NOMO-1 treated with DMSO at 0.1 percent for 48 hours (cell line): ENCODE results near the gene CALML5.

ENCODE experiments used
- DNase-seq: peaks from one replicate; lab custom pipeline; 2025; ENCODE audit not compliant: unreplicated experiment; lab: John Stamatoyannopoulos, UW

CALML5 gene

DNA sequence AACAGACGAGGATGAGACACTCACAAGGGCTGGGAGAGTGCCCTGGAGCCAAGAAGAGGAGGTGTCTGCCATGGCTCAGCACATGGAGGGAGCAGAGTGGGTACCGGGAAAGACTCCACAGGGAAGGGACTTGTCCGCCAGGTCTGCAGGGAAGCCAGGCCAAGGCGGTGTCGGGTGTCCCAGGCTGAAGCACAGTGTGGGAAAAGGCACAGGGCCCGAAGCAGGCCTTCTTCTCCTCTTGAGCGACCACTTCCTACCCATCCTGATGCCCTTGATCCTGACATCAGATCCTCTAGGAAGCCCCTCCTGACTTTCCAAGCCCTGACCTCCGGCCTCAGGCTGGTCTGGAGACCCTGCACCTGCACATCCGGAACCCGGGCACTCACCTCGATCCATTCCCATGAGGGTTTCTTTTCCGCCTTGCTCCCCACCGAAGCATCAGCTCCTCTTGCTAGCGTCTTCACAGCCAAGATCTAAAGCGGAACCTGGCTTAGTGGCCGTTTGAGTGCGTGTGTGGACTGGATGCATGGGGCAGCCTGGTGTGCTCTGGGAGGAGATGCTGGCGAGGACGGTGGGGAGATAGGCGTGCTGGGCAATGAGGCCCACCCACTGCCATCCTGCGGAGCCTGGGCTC lies 33.8 kb upstream of the CALML5 start:
- no peak for DNase-seq

DNA sequence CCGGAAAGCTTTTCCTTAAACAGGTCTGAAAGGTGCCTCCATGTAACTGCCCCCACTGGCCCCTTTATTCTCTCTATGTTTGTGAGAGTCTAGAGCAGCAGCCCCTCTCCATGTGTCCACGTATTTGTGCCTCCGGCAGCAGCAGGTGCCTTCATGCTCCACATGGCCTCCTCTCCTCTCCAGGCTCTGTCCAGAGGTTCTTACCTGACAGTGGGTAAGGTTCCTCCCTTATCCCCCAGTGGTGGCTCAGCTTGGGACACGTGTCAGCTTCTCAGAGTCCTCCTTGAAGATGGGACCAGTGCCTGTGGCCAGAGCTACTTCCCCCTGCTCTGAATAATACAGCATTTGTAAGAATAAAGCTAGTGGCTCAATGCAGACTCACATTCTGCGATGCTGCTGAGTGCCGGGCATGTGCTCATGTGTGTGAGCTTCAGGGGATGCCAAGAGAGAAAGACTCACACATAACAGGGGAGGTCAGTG lies 33.3 kb upstream of the CALML5 start:
- DNase-seq = no peak

DNA sequence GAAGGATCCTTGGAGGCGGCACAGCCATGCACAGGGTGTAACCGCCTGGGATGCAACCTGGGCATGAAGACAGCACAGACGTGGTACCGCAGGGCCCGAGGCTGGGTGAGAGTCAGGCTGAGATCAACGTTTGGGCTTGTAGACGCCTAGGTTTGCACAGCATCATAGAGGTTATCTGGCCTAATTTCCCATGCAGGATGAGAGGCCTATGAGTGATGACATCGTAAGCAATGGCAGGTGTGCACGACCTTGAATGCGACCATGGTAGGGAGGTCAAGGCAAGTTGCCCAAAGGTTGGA lies 32.9 kb upstream of the CALML5 start:
- DNase-seq = no peak

DNA sequence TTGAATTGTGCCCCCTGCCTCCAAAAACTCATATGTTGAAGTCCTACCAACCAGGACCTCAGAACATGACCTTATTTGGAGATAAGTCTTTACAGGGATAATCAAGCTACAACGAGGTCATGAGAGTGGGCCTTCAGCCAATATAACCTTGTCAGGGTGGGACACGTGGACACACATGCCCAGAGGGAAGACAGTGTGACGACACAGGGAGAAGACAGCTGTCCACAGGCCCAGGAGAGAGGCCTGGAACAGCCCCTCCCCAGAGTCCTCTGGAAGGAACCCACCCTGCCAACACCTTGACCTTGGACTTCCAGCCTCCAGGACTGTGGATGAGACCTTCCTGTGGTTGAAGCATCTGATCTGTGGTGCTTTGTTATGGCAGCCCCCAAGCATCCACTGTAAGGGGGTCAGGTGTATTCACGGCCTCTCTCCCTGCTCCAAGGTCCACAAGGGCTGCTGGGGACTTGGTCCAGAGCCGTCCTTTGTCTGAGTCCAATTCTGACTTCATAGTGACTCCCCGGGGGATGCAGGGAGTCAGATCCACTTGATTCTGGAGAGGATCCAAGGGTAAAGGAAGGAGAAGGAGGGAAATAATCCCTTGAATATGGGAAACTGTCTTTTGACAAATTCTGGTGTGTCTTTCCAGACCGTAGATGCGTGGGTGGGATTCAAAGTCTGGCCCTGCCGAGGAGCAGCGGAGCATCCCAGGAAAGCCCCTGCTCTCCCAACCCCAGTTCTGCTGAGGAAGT lies 32.4 kb upstream of the CALML5 start:
- DNase-seq = no peak

DNA sequence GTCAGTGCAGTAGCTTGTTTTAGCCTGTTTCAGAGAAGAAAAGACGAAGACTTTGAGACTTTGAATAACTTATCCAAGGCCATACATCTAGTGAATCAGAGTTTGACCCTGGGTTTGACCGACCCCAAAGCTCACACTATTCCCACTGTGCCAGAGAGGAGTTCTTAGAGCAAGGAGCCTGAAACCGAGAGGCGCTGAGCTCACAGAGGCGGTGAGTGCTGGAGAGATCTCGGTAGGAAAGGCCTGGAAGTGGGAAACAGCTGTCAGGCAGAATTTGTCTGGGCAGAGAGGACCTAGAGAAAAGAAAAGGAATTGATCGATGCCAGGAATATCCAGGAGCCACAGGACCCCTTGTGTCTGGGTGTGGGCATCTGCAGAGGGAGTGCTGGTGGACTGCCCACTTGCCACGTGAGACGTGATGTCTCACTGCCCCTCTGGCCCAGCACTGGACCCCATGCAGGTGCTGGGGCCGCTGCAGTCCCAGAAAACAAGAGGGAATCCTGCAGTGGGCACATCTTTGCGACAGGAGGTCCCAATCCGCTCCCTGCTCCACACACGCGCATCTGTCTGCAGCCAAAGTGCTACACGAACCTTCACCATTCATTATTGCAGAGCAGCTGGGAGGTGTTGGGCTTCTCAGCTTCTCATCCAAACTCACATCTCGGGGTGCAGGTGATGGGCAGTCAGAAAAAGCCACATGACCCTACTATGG lies 31.6 kb upstream of the CALML5 start:
- DNase-seq = no peak

DNA sequence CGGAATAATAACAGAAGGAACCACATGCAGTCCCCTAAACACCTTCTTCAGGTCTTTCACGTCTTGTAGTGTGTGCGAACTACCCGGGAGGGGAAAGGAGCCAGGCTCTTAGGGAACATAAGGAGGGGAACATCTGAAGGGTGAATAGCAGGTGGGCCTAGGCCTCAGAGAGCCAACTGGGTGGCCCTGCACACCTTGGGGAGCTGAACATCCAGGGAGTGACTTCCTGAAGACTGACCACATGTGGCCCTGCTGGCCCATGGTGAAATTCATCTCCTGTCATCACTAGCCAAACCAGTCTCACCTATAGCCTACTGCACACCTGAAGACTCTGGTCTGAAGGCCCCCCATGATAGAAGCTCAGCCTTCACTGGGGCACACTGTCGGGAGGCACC lies 31.0 kb upstream of the CALML5 start:
- no peak for DNase-seq

DNA sequence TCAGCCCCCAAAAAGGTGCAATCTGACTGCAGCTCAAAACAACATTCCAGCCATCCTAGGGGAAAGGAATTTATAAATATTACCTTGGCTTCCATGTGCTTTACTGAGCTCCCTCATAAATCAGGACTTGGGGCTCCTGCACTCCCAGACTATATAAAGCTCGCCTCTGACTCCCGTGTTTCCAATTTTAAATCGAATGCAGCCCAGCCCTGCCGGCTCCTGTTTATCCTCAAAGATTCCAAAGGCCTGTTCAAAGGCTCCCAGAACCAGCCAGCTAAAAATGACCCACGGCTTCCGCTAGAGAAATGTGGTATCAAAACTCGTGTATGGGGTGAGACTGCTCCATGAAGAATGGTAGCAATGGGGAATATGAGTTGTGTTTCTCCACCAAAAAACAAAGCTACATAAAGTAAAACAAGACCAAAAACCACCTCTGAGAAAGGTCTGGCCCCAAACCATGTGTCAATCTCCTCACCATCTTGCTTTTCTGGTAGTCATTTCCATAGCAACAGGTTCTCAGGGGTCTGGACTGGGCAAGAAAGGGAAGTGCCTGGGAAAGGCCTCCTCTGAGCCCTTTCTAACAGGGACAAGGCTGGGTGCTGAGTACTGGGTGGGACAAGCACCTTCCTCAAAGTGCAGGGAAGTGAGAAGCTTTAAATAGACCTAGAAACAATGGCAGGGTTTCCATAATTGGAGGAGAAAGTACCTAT lies 30.5 kb upstream of the CALML5 start:
- no peak for DNase-seq

DNA sequence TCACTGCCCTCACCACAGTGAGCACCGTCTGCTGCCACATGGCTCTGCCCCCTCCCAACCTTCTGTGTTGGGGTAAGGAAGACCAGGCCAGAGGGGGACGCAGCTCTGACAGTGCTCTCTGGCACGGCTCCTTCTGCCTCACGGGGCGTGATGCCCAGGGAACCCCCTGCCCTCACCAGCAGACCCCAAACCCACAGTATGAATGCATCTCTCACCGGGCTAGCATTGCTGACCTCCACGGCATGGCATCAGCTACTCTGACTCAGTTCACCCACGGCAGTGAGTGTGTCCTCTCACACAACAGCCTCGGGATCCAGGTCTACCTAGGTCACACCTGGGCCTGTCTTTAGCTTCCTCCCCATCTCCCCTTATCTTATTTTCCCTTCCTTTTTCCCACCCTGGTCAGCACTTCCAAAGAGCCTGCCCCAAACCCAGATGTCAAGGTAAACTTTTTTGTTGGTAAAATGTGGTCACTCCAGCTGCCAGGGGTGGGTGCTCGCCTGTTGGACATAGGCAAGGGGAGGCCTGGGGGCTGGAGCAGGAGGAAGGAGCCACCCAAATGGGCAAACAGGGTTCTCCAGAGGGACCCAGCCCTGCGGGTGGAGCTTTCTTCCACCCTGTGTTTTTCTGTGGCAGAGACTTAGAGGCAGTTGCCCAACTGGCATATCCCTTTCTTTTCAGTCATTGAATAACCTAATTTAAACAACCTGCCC lies 29.8 kb upstream of the CALML5 start:
- DNase-seq = no peak

DNA sequence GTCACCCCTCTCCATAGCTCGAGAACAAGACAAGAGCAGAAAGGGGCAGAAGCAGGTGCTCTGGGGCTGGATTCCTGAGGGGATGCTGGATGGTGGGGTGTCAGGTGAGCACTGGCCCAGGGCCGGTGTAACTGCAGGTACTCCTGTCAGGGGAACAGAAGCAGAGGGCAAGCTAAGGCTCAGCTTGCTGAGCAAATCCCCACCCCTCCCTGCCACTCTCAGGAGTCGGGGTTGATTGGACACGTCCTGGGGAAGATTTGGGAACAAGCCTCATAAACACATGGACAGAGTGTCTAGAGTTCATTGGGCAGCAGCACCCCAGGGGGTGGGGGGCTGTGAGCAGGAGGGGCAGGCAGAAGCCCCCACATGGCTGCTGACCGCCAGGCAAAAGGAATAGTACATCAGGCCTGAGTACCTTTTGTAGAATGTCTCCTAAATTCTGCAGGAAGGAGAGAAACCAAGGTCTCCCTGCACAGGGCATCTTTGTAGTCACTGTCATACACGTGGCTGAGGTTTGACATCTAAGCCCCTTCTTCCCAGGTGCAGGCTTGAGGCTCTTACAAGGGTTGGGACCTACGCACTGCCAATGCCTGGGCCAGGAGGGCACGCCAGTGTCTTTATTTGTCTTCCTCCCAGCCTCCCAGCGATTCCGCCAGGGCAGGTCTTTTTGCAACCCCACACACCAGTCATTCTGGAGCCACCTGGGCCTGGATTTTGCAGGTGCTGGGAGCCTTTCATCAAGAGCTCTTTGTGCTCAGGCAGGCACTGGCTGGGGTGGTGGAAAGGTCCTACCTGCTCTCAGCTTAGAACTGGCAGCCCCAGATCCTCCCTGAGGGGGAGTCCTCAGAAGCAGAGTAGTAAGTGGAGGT lies 28.2 kb upstream of the CALML5 start:
- DNase-seq = no peak

DNA sequence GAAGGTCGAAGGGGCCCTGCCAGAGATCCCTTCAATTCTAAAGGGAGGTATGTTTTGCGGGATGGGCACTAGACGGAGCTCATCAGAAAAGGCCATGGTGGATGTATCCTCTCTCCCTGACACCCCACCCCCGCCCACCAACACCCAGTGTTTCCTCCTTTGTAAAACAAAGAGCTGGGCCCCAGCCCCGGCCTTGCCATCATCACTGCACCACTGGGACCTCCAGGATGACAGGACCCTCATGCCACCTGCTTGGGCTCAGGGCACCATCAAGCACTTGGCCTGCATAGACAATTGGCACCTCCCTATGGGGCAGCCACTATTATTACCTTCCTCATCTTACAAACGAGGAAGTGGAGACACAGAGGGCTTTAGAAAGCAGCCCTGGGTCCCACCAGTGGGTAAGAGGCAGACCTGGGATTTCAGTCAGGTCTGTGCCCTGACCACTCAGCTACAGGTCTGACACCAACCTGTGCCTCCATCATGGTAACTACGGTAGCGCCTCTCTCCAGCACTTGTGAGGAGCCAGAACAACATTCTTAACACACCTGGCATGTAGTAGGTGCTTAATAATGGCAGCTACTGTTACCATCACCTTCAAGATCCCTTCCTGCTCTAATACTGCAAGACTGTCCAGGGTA lies 27.4 kb upstream of the CALML5 start:
- no peak for DNase-seq

DNA sequence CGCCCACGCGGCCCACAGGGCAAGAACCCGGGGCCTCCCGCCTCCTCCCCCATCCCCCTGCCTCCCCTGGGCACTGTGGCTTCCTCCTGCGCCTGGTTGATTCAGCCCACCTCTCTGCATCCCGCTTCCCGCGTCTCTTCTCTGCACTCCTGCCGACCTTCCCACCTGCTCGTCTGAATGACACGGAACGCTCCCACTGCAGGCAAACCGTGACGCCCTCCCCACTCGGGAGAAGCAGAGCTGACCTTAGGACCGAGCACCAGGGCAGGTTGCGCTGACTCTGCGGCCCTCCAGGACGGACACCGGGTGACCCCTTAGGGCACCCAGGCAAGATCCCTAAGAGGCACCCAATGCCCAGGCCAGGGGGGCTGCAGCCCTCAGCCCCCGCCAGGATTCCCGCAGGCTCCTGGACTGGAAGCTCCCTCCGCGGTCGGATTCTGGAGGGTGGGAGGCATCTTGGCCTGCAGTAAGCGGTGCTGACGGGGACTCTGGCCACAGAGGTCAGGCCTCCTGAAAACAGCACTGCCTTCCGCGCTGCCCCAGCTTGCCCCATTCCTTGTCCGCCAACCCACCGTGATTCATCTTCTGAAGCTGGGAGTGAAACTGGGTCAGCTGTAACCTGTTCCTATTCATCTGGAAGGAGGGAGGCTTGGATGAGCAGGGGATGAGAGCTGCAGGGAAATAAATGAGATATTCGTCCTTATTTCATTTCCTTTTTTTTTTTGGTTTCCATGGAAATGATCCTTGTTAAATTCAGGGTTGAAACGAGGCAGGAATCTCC lies 26.4 kb upstream of the CALML5 start:
- DNase-seq = no peak

DNA sequence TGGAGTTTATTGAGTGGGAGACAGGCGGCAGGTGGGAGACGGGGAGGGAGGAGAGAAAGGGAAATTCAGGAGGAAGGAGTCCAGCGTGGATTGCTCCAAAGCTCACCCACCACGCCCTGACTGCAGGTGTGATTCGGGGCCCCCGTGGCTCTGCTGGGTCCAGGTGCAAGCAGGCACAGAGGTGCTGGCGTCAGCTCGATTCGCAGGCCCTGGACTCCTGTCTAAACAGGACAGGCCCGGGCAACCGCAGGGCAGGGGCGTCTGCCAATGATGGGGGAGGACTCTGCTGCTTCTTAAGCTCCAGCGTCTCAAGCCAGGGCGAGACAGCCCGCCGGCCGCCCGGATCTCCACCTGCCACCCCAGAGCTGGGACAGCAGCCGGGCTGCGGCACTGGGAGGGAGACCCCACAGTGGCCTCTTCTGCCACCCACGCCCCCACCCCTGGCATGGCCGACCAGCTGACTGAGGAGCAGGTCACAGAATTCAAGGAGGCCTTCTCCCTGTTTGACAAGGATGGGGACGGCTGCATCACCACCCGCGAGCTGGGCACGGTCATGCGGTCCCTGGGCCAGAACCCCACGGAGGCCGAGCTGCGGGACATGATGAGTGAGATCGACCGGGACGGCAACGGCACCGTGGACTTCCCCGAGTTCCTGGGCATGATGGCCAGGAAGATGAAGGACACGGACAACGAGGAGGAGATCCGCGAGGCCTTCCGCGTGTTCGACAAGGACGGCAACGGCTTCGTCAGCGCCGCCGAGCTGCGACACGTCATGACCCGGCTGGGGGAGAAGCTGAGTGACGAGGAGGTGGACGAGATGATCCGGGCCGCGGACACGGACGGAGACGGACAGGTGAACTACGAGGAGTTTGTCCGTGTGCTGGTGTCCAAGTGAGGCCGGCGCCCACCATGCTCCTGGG lies 25.5 kb upstream of the CALML5 start, which contains the start of gene CALML3:
TSS of gene CALML3 (plus strand) at position 321 of the 920 bp plus-strand sequence. CDS start at position 446, 125 bp downstream.
- DNase-seq = no peak

DNA sequence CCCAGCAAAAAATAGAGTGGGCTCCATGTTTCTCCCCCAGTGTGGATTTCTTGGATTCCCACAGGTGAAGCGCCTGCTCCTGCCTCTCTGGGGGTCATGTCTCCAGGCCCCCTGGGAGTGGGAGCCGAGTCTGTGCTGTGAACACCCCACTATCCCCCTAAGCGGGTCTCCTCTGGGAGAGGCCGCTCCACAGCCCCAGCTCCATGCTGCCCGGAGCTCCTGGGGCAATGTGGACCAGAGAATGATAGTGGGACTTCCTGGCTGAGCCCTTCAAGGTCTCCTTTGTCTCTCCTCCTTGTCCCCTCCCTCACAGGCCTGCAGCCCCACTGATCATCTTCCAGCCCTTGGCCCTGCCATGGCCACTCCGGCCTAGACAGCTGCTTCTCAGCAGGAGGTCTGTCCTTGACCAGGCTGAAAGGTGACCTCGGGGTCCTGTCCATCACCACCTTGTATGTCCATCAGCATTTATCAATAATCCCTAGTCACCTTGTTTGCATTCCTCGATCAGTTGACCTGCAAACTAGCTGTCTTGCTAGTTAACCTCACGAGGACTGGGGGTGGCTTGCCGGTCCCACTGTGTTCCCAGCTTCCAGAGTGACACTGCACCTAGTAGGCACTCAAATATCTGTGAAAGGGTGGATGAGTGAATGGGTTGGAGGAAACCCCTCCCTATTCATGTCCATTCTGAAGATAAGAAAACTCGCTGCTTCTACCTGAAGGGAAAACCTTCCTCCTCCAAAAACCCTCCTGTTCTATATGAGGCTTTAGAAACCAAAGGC lies 24.6 kb upstream of the CALML5 start:
- DNase-seq = no peak

DNA sequence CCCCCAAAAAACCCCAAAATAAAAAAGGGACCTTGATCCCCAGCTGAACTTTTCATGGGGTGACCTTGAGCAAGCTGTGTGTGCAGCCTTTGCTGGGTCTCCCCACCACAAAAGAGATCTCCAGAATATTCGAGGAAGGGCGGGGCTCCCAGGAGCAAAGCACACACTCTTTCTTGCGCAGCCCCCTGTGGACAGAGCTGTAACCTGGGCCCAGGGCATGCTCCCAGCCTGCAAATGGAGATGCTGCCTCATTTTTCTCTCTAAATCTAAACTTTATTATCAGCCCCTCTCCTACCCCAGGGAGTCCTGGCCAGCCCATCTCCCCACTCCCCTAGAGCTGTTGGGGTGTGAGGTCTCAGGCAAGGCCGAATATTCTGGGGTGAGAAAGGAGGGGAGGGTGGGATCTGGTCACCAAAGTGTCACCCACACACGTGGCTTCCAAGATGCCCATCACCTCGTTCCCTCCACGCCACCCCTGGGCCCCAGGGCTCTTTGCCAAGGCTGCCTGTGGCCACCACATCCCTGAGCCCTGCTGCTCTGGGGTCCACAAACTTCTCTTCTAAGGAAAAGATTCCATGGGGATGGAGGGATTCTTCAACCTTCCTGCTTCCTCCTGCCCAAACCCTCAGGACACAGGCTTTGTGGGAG lies 23.7 kb upstream of the CALML5 start:
- DNase-seq = no peak

DNA sequence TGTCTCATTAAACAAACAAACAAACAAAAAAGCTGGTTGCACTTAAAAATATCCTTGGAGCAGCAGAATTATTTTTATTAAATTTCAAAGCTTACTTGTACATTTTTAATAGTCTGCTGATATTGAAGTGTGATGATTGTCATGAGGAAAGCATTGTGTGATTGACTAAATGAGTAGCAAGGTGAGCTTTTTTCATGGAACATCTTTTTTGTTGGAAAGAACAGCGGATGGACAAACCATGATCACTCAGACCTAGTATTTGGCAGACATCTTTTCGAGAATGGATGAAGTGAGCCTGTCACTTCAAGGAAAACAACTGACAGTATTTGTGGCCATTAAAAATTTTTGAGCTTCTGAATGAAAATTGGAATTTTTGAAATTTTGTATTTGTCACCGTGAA lies 19.7 kb upstream of the CALML5 start:
- no peak for DNase-seq

DNA sequence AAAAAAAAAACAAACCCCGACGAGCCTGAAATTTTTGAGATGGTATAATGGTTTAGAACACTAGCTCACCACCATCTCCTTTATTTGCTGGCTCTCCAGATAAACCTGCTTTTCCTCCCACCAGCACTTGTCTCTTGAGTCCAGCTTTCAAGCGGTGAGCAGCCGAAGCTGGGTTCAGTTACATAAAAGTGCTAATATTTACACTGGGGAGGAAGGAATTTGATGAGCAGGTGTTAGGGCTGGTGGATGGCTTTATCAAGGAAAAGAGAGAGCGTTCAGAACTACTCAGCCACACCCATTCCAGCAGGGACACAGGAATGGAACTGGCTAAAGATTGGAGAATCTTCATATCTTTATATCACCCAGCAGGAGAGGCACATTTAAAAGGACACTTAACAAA lies 18.8 kb upstream of the CALML5 start:
- no peak for DNase-seq
